Glutamatergic neuron (in vitro differentiated cells): ENCODE data around the gene TDRD1. TPM values are rescaled to one million over a fixed set of nuclear protein-coding genes. Genes with fewer than 3 reads are reported as not detected.

Experiments
- DNase-seq: peaks from one replicate; pipeline ENCODE4 v3.0.0; 2022
- H3K27ac Mint-ChIP-seq: one replicate; pipeline ENCODE4 v1.8.0; 2020; ENCODE audit warnings: mild to moderate bottlenecking, mixed read lengths, inconsistent platforms; ENCODE audit not compliant: unreplicated experiment
- H3K27me3 Mint-ChIP-seq: one replicate; pipeline ENCODE4 v1.8.0; 2020; ENCODE audit warnings: mild to moderate bottlenecking, moderate library complexity, mixed read lengths, inconsistent platforms; ENCODE audit not compliant: unreplicated experiment
- H3K36me3 Mint-ChIP-seq: one replicate; pipeline ENCODE4 v1.8.0; 2020; ENCODE audit warnings: mild to moderate bottlenecking, mixed read lengths, inconsistent platforms; ENCODE audit not compliant: unreplicated experiment
- H3K4me1 Mint-ChIP-seq: one replicate; pipeline ENCODE4 v1.8.0; 2020; ENCODE audit warnings: mild to moderate bottlenecking, low read depth, mixed read lengths, inconsistent platforms; ENCODE audit not compliant: unreplicated experiment
- H3K4me3 Mint-ChIP-seq: one replicate; pipeline ENCODE4 v1.8.0; 2020; ENCODE audit warnings: mild to moderate bottlenecking, mixed read lengths, inconsistent platforms; ENCODE audit not compliant: unreplicated experiment
- H3K9me3 Mint-ChIP-seq: one replicate; pipeline ENCODE4 v1.8.0; 2020; ENCODE audit warnings: mild to moderate bottlenecking, moderate library complexity, mixed read lengths, inconsistent platforms; ENCODE audit not compliant: unreplicated experiment
- CTCF ChIP-seq: fragments of 200-600 bp; sonication (generic); IDR thresholded peaks from one replicate; pipeline ENCODE4 v1.5.0; 2021; ENCODE audit not compliant: partially characterized antibody, unreplicated experiment
- total RNA-seq: library from RNA; stranded (reverse); fragmentation: NEBNext Ultra II Directional; extraction: Animal tissue kit (Norgen Biotek cat#: 25700); gene quantifications from one replicate; pipeline ENCODE4 v1.2.1, GENCODE V29; 2021; ENCODE audit not compliant: unreplicated experiment

TDRD1 gene
- total RNA-seq, 1 donor from 2014 or later = not detected

GRCh38 chr10:114174695-114175188 is 4.4 kb upstream of the TDRD1 start:
- H3K4me1 Mint-ChIP-seq = peaks cover 6% of the 10 kb centered on the region
- peak overlapping the region; percentile 97 for H3K4me3 Mint-ChIP-seq
- no peaks in the 10 kb centered on the region for H3K36me3 Mint-ChIP-seq
- H3K27ac Mint-ChIP-seq = peak overlapping the region; percentile 82
- H3K9me3 Mint-ChIP-seq = peaks cover 10% of the 10 kb centered on the region
- H3K27me3 Mint-ChIP-seq = peaks cover 7% of the 10 kb centered on the region
- no peak for DNase-seq
- TF ChIP-seq CTCF = no peak

GRCh38 chr10:114175667-114176066 is 3.5 kb upstream of the TDRD1 start:
- no peaks in the 10 kb centered on the region for H3K36me3 Mint-ChIP-seq
- peaks cover 7% of the 10 kb centered on the region for H3K27me3 Mint-ChIP-seq
- H3K27ac Mint-ChIP-seq = no peak overlapping the region
- H3K4me3 Mint-ChIP-seq = no peak overlapping the region
- H3K4me1 Mint-ChIP-seq = peaks cover 6% of the 10 kb centered on the region
- H3K9me3 Mint-ChIP-seq = peaks cover 10% of the 10 kb centered on the region
- no peak for DNase-seq
- no peak for TF ChIP-seq CTCF

- no peak for DNase-seq
- Mint-ChIP-seq H3K4me3 (no peak overlapping the region), H3K4me1 (peaks cover 6% of the 10 kb centered on the region), H3K9me3 (peaks cover 10% of the 10 kb centered on the region), H3K27me3 (peaks cover 7% of the 10 kb centered on the region), H3K27ac (no peak overlapping the region), H3K36me3 (no peaks in the 10 kb centered on the region)
- TF ChIP-seq CTCF = no peak
These were observed 2.6 kb upstream of the TDRD1 start for GRCh38 chr10:114176511-114176910.

- Mint-ChIP-seq H3K4me3 (no peak overlapping the region), H3K4me1 (no peaks in the 10 kb centered on the region), H3K27me3 (peaks cover 4% of the 10 kb centered on the region), H3K9me3 (peaks cover 5% of the 10 kb centered on the region), H3K36me3 (no peaks in the 10 kb centered on the region), H3K27ac (no peak overlapping the region)
- no peak for DNase-seq
- no peak for TF ChIP-seq CTCF
These were observed 594 bp downstream of the TDRD1 start for GRCh38 chr10:114179747-114180146.

- Mint-ChIP-seq H3K36me3 (no peaks in the 10 kb centered on the region), H3K27me3 (peaks cover 3% of the 10 kb centered on the region), H3K27ac (no peak overlapping the region), H3K4me3 (no peak overlapping the region), H3K9me3 (peaks cover 5% of the 10 kb centered on the region), H3K4me1 (no peaks in the 10 kb centered on the region)
- no peak for DNase-seq
- TF ChIP-seq CTCF = no peak
These were observed 1.8 kb downstream of the TDRD1 start for GRCh38 chr10:114180937-114181336.
